DND-41 (cell line): ENCODE measurements around the gene TTBK1.

ENCODE experiments used
- CTCF ChIP-seq: IDR thresholded peaks from 2 replicates; pipeline ENCODE4 v1.5.1; 2012; ENCODE audit warnings: borderline replicate concordance, low read length, moderate library complexity, mild to moderate bottlenecking; ENCODE audit not compliant: poor library complexity, severe bottlenecking; ENCODE audit errors: extremely low read depth
- EZH2 ChIP-seq: IDR thresholded peaks from 3 replicates; pipeline ENCODE4 v1.6.1; 2012; ENCODE audit warnings: borderline replicate concordance, low read depth, mild to moderate bottlenecking, moderate library complexity, low read length, inconsistent platforms; ENCODE audit not compliant: severe bottlenecking

GRCh38 chr6:43203718-43204095 lies 39.6 kb upstream of the TTBK1 start:
- TF ChIP-seq CTCF (no peak), EZH2 (no peak)
